Measurements from ENCODE around the gene ACSL5. TPM values are rescaled to one million over a fixed set of nuclear protein-coding genes. Genes with fewer than 3 reads are reported as not detected.
"Not testable (repeated sequence)": the region's sequence is repeated elsewhere in the genome, so short reads cannot be mapped to it uniquely, and the experiment has no call there.

The ACSL5 gene
- total RNA-seq, 1 donor from 2014 or later = 0.68 TPM

- Mint-ChIP-seq H3K27ac (ENCODE audit: unreplicated experiment) (no peak overlapping the region), H3K27me3 (ENCODE audit: low read depth, unreplicated experiment) (peaks cover 6% of the 10 kb centered on the region), H3K36me3 (ENCODE audit: low read depth, unreplicated experiment) (peaks cover 2% of the 10 kb centered on the region), H3K4me3 (ENCODE audit: unreplicated experiment) (no peak overlapping the region), H3K4me1 (ENCODE audit: low read depth, unreplicated experiment) (peaks cover 7% of the 10 kb centered on the region), H3K9me3 (ENCODE audit: unreplicated experiment) (peaks cover 5% of the 10 kb centered on the region)
- Histone ChIP-seq H3K9me3 (ENCODE audit: insufficient read depth, low read depth, low read length) (no peaks in the 10 kb centered on the region), H3K27ac (ENCODE audit: low read depth, low read length) (no peak overlapping the region), H3K4me1 (ENCODE audit: insufficient read depth, low read length) (no peaks in the 10 kb centered on the region), H3K4me3 (ENCODE audit: insufficient read depth, low read depth, low read length) (no peak overlapping the region), H4K20me1 (ENCODE audit: insufficient read depth, low read length) (no peaks in the 10 kb centered on the region), H3K27me3 (ENCODE audit: insufficient read depth, low read length) (peaks cover 3% of the 10 kb centered on the region), H3K9ac (ENCODE audit: low read length) (no peak overlapping the region), H3K79me2 (ENCODE audit: insufficient read depth, low read length) (no peaks in the 10 kb centered on the region), H3K36me3 (ENCODE audit: insufficient read depth, low read length) (no peaks in the 10 kb centered on the region), H2AFZ (ENCODE audit: low read depth, low read length) (no peak overlapping the region), H3K4me2 (ENCODE audit: low read length) (no peak overlapping the region)
- FAIRE-seq = no peak
- TF ChIP-seq EZH2 (IDR thresholded peaks at IDR 0.05; ENCODE audit: insufficient read depth, low read length) (no peak), CTCF (IDR thresholded peaks at IDR 0.05; ENCODE audit: insufficient read depth, low read depth, low read length) (no peak)
- no peak for DNase-seq (ENCODE audit: low read depth)
Observed at GRCh38 chr10:112404617-112405016, 30.7 kb downstream of the ACSL5 start.

- peaks cover 14% of the 10 kb centered on the region for H3K27me3 Mint-ChIP-seq (ENCODE audit: low read depth, unreplicated experiment)
- H3K27ac ChIP-seq (ENCODE audit: low read depth, low read length); H3K4me3 Mint-ChIP-seq (ENCODE audit: unreplicated experiment); DNase-seq (ENCODE audit: low read depth); H3K9me3 ChIP-seq (ENCODE audit: insufficient read depth, low read depth, low read length); FAIRE-seq; H3K4me1 ChIP-seq (ENCODE audit: insufficient read depth, low read length); H3K79me2 ChIP-seq (ENCODE audit: insufficient read depth, low read length); H3K36me3 ChIP-seq (ENCODE audit: insufficient read depth, low read length); H3K4me3 ChIP-seq (ENCODE audit: insufficient read depth, low read depth, low read length); H3K27ac Mint-ChIP-seq (ENCODE audit: unreplicated experiment); H3K4me2 ChIP-seq (ENCODE audit: low read length); H4K20me1 ChIP-seq (ENCODE audit: insufficient read depth, low read length); H3K9me3 Mint-ChIP-seq (ENCODE audit: unreplicated experiment); H3K4me1 Mint-ChIP-seq (ENCODE audit: low read depth, unreplicated experiment); H3K27me3 ChIP-seq (ENCODE audit: insufficient read depth, low read length); H3K9ac ChIP-seq (ENCODE audit: low read length); H2AFZ ChIP-seq (ENCODE audit: low read depth, low read length); H3K36me3 Mint-ChIP-seq (ENCODE audit: low read depth, unreplicated experiment): not testable (repeated sequence)
Observed at GRCh38 chr10:112406806-112407205, 32.9 kb downstream of the ACSL5 start.

GRCh38 chr10:112407696-112408095 lies 33.8 kb downstream of the ACSL5 start:
- peaks cover 7% of the 10 kb centered on the region for H3K4me1 Mint-ChIP-seq (ENCODE audit: low read depth, unreplicated experiment)
- DNase-seq (ENCODE audit: low read depth) = no peak
- Histone ChIP-seq H3K27ac (ENCODE audit: low read depth, low read length) (no peak overlapping the region), H3K27me3 (ENCODE audit: insufficient read depth, low read length) (peaks cover 8% of the 10 kb centered on the region), H3K79me2 (ENCODE audit: insufficient read depth, low read length) (no peaks in the 10 kb centered on the region), H3K36me3 (ENCODE audit: insufficient read depth, low read length) (no peaks in the 10 kb centered on the region), H4K20me1 (ENCODE audit: insufficient read depth, low read length) (no peaks in the 10 kb centered on the region), H3K4me3 (ENCODE audit: insufficient read depth, low read depth, low read length) (no peak overlapping the region), H3K4me1 (ENCODE audit: insufficient read depth, low read length) (no peaks in the 10 kb centered on the region), H3K9ac (ENCODE audit: low read length) (no peak overlapping the region), H3K9me3 (ENCODE audit: insufficient read depth, low read depth, low read length) (no peaks in the 10 kb centered on the region), H3K4me2 (ENCODE audit: low read length) (no peak overlapping the region), H2AFZ (ENCODE audit: low read depth, low read length) (no peak overlapping the region)
- FAIRE-seq = no peak
- no peak overlapping the region for H3K27ac Mint-ChIP-seq (ENCODE audit: unreplicated experiment)
- no peak overlapping the region for H3K4me3 Mint-ChIP-seq (ENCODE audit: unreplicated experiment)
- peaks cover 2% of the 10 kb centered on the region for H3K36me3 Mint-ChIP-seq (ENCODE audit: low read depth, unreplicated experiment)
- TF ChIP-seq EZH2 (IDR thresholded peaks at IDR 0.05; ENCODE audit: insufficient read depth, low read length) (no peak), CTCF (IDR thresholded peaks at IDR 0.05; ENCODE audit: insufficient read depth, low read depth, low read length) (no peak)
- H3K27me3 Mint-ChIP-seq (ENCODE audit: low read depth, unreplicated experiment) = peaks cover 14% of the 10 kb centered on the region
- peaks cover 5% of the 10 kb centered on the region for H3K9me3 Mint-ChIP-seq (ENCODE audit: unreplicated experiment)

All from astrocyte (in vitro differentiated cells and primary cell).